Thoracic aorta (tissue), 2 donors: ENCODE data around the gene SRSF10. TPM values are rescaled to one million over a fixed set of nuclear protein-coding genes. Genes with fewer than 3 reads are reported as not detected.
"Not testable (repeated sequence)": the region's sequence is repeated elsewhere in the genome, so short reads cannot be mapped to it uniquely, and the experiment has no call there.

ENCODE experiments used
- ATAC-seq: fragments of 150-250 bp; one replicate; pipeline ENCODE4 v1.8.0; 2017; ENCODE audit warnings: low read depth; ENCODE audit not compliant: insufficient number of reproducible peaks, low FRiP score
- DNase-seq: peaks from one replicate; pipeline ENCODE4 v3.0.0-alpha.2; 2020; ENCODE audit warnings: low spot score
- H3K27ac ChIP-seq, 2 donors: fragments of 200-600 bp; sonication (generic); 1 replicate in 1 of 2; 2 replicates in 1 of 2; pipeline ENCODE4 v1.5.1; 2016; ENCODE audit warnings: mild to moderate bottlenecking in 2 of 2, moderate library complexity in 2 of 2
- H3K27me3 ChIP-seq: fragments of 200-600 bp; sonication (generic); replicated peaks from 2 replicates; pipeline ENCODE4 v1.6.0; 2016; ENCODE audit warnings: mild to moderate bottlenecking; ENCODE audit not compliant: insufficient read depth
- H3K36me3 ChIP-seq: fragments of 200-600 bp; sonication (generic); one replicate; pipeline ENCODE4 v1.5.1; 2016
- H3K4me1 ChIP-seq, 2 donors: fragments of 200-600 bp; sonication (generic); 1 replicate in 1 of 2; 2 replicates in 1 of 2; pipeline versions ENCODE4 v1.5.1 to v1.6.0; 2016; ENCODE audit warnings: low read depth in 2 of 2, mild to moderate bottlenecking in 1 of 2; ENCODE audit not compliant: control insufficient read depth in 1 of 2
- H3K4me3 ChIP-seq: fragments of 200-600 bp; sonication (generic); 2 replicates; pipeline ENCODE4 v1.5.1; 2016; ENCODE audit warnings: mild to moderate bottlenecking
- H3K9me3 ChIP-seq: fragments of 200-600 bp; sonication (generic); 2 replicates; pipeline ENCODE4 v1.5.1; 2016
- total RNA-seq, 2 donors: library from RNA; depleted of rRNA; stranded (reverse); fragments of >200 nt; gene quantifications; one replicate each; pipeline versions ENCODE4 v1.1.0 to v1.2.3, GENCODE V29; 2016
- TF ChIP-seq, protein P1 (sequence below): fragments of 200-600 bp; sonication (generic); IDR thresholded peaks from one replicate; pipeline ENCODE4 v1.5.1; 2019; ENCODE audit warnings: antibody characterized with exemption

Gene SRSF10
- total RNA-seq, 2 donors from 2014 or later = 73.9 to 126 TPM

GRCh38 chr1:24010650-24011049, 30.5 kb upstream of the SRSF10 start:
- no peaks in the 10 kb centered on the region for H3K36me3 ChIP-seq
- peak overlapping the region; percentile 74 to 79 for H3K27ac ChIP-seq
- no peaks in the 10 kb centered on the region for H3K27me3 ChIP-seq
- no peaks in the 10 kb centered on the region for H3K9me3 ChIP-seq
- TF ChIP-seq, protein P1, sequence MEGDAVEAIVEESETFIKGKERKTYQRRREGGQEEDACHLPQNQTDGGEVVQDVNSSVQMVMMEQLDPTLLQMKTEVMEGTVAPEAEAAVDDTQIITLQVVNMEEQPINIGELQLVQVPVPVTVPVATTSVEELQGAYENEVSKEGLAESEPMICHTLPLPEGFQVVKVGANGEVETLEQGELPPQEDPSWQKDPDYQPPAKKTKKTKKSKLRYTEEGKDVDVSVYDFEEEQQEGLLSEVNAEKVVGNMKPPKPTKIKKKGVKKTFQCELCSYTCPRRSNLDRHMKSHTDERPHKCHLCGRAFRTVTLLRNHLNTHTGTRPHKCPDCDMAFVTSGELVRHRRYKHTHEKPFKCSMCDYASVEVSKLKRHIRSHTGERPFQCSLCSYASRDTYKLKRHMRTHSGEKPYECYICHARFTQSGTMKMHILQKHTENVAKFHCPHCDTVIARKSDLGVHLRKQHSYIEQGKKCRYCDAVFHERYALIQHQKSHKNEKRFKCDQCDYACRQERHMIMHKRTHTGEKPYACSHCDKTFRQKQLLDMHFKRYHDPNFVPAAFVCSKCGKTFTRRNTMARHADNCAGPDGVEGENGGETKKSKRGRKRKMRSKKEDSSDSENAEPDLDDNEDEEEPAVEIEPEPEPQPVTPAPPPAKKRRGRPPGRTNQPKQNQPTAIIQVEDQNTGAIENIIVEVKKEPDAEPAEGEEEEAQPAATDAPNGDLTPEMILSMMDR = no peak
- no peak for DNase-seq
- ATAC-seq = no peak
- no peak overlapping the region for H3K4me3 ChIP-seq
- H3K4me1 ChIP-seq = peaks cover 32 to 52% of the 10 kb centered on the region in 2 donors

GRCh38 chr1:24009406-24009805, 29.3 kb upstream of the SRSF10 start:
- peak overlapping the region; percentile 74 to 79 for H3K27ac ChIP-seq
- no peak for DNase-seq
- ATAC-seq = peak; percentile 51
- peaks cover 24 to 44% of the 10 kb centered on the region in 2 donors for H3K4me1 ChIP-seq
- H3K4me3 ChIP-seq = no peak overlapping the region
- no peaks in the 10 kb centered on the region for H3K36me3 ChIP-seq
- H3K9me3 ChIP-seq = no peaks in the 10 kb centered on the region
- TF ChIP-seq, protein P1 = no peak
- H3K27me3 ChIP-seq = no peaks in the 10 kb centered on the region

DNA sequence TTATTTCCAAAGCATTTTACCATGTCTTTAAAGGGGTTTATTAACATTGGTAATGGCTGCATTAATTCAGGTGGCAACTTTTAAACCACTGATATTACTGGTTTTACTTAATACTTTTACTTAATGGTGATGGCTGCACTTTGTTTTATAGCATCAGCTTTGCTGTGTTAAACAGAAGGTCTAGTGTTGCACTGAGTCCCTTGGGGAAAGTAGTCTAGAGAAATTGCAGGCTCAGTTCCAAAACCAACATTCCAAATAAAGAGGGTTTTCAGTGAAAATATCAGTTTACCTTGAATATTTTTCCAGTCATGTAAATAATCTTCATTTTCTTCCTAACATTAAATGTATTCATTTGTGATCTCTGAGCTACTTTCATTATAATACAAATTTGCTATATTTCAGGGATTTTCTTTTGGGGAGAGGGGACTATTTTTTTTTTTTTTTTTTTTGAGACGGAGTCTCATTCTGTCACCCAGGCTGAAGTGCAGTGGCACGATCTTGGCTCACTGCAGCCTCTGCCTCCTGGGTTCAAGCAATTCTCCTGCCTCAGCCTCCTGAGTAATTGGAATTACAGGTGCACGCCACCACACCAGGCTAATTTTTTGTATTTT, 28.6 kb upstream of the SRSF10 start:
- not testable (repeated sequence) for H3K27me3 ChIP-seq, DNase-seq, ATAC-seq, H3K9me3 ChIP-seq, H3K36me3 ChIP-seq
- H3K4me3 ChIP-seq = peak overlapping the region; percentile 25
- H3K27ac ChIP-seq = peak overlapping the region; percentile 75 to 79
- H3K4me1 ChIP-seq = peaks cover 24 to 45% of the 10 kb centered on the region in 2 donors

DNA sequence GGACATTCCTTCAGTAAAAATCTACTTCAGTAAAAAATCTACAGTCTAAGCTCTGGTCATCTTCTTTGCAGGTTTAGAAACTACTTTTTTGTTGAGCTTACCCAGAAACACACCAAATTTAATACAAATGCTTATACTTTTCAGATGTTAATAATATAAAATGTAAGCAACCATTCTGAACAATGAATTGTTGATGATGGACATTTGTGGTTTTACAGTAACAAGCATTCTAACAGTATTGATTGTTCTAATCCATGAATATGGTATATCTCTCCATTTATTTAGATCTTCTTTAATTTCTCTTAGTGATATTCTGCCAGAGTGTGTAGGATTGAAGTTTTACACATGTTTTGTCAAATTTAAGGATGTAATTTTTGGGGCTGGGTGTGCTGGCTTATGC, 27.0 kb upstream of the SRSF10 start:
- DNase-seq = no peak
- H3K9me3 ChIP-seq = no peaks in the 10 kb centered on the region
- H3K4me1 ChIP-seq = peaks cover 24 to 52% of the 10 kb centered on the region in 2 donors
- H3K36me3 ChIP-seq = no peaks in the 10 kb centered on the region
- H3K27me3 ChIP-seq = no peaks in the 10 kb centered on the region
- ATAC-seq = no peak
- H3K27ac ChIP-seq = no peak overlapping the region
- no peak overlapping the region for H3K4me3 ChIP-seq
- TF ChIP-seq, protein P1 = no peak

DNA sequence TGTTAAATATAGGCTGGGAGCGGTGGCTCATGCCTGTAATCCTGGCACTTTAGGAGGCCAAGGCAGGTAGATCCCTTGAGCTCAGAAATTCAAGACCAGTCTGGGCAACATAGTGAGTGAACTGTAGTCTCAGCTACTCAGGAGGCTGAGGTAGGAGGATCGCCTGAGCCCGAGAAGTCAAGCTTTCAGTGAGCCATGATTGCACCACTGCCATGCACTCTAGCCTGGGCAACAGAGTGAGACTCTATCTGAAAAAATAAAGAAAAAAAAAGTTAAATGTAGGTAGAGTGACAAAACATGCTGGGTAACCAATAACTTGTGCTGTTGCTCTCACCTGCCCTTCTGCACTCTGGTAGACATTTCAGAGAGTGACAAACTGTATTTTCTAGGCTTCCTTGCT, 25.0 kb upstream of the SRSF10 start:
- Histone ChIP-seq H3K4me3 (no peak overlapping the region), H3K4me1 (peaks cover 14 to 40% of the 10 kb centered on the region in 2 donors), H3K9me3 (no peaks in the 10 kb centered on the region), H3K27me3 (no peaks in the 10 kb centered on the region), H3K27ac (no peak overlapping the region), H3K36me3 (no peaks in the 10 kb centered on the region)
- no peak for DNase-seq
- ATAC-seq = no peak
- TF ChIP-seq, protein P1 = no peak

DNA sequence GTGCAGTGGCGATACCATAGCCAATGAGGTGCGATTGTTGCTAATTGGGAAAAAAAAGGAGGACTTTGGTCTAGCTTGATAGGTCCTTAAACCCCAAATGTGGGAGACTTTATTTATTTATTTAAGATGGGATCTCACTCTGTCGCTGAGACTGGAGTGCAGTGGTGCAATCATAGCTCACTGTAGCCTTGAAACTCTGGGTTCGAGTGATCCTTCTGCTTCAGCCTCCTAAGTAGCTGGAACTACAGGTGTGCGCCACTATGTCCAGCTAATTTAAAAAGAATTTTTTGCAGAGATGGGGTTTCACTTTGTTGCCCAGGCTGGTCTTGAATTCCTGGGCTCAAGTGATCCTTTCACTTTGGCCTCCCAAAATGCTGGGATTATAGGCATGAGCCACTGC, 24.0 kb upstream of the SRSF10 start:
- no peak for ATAC-seq
- H3K9me3 ChIP-seq = no peaks in the 10 kb centered on the region

More for the DNA sequence above, 24.0 kb upstream of the SRSF10 start:
- no peak for DNase-seq
- Histone ChIP-seq H3K27me3 (no peaks in the 10 kb centered on the region), H3K4me3 (no peak overlapping the region), H3K36me3 (no peaks in the 10 kb centered on the region), H3K27ac (no peak overlapping the region), H3K4me1 (peaks cover 7 to 40% of the 10 kb centered on the region in 2 donors)
- TF ChIP-seq, protein P1 = no peak
